Caco-2 (cell line): ENCODE results near the gene PDGFRB. TPM values are rescaled to one million over a fixed set of nuclear protein-coding genes. Genes with fewer than 3 reads are reported as not detected.
A peak's percentile ranks its signal among the peaks of the same experiment; 100 is the strongest.

Source experiments
- BruUV-seq: library from RNA; stranded (reverse); fragments of 400-500 nt; replicated peaks from 2 replicates; lab custom pipeline; 2021; lab: Mats Ljungman, UMichigan
- CTCF ChIA-PET: fragments of 300-600 bp; sonication (Branson Sonifier 250); formaldehyde crosslinking; loops from one replicate; lab custom pipeline; 2022; ENCODE audit warnings: antibody characterized with exemption; lab: Charles Lee
- POLR2A ChIA-PET: fragments of 300-600 bp; sonication (Branson Sonifier 250); formaldehyde crosslinking; loops from one replicate; lab custom pipeline; 2022; ENCODE audit warnings: antibody characterized with exemption; lab: Charles Lee
- DNase-seq, 2 experiments: peaks; one replicate each; pipeline versions ENCODE4 v3.0.0 to v3.0.0-alpha.2; 2020 to 2022
- H3K27me3 ChIP-seq: replicated peaks from 2 replicates; pipeline ENCODE4 v1.6.0; 2011; ENCODE audit warnings: low read length; ENCODE audit not compliant: control insufficient read depth, insufficient read depth
- H3K36me3 ChIP-seq: 2 replicates; pipeline ENCODE4 v1.5.1; 2011; ENCODE audit warnings: low read length; ENCODE audit not compliant: control insufficient read depth, insufficient read depth
- H3K4me1 ChIP-seq: fragments of 250-450 bp; sonication (Bioruptor Pico); 2 replicates; pipeline ENCODE4 v1.5.1; 2020; ENCODE audit warnings: mild to moderate bottlenecking
- H3K4me3 ChIP-seq: 2 replicates; pipeline ENCODE4 v1.5.1; 2011; ENCODE audit warnings: low read depth, mild to moderate bottlenecking, control low read depth, low read length
- H3K9me3 ChIP-seq: fragments of 250-450 bp; sonication (Bioruptor Pico); 2 replicates; pipeline ENCODE4 v1.5.1; 2020; ENCODE audit warnings: mild to moderate bottlenecking, moderate library complexity
- H3K27ac Mint-ChIP-seq: one replicate; pipeline ENCODE4 v1.8.0; 2022; ENCODE audit warnings: mixed read lengths; ENCODE audit not compliant: unreplicated experiment
- H3K27me3 Mint-ChIP-seq: one replicate; pipeline ENCODE4 v1.8.0; 2022; ENCODE audit warnings: mixed read lengths; ENCODE audit not compliant: insufficient read depth, unreplicated experiment
- H3K36me3 Mint-ChIP-seq: one replicate; pipeline ENCODE4 v1.8.0; 2022; ENCODE audit warnings: mild to moderate bottlenecking, mixed read lengths; ENCODE audit not compliant: insufficient read depth, unreplicated experiment
- H3K4me1 Mint-ChIP-seq: one replicate; pipeline ENCODE4 v1.8.0; 2022; ENCODE audit warnings: low read depth, mixed read lengths; ENCODE audit not compliant: unreplicated experiment
- H3K4me3 Mint-ChIP-seq: one replicate; pipeline ENCODE4 v1.8.0; 2022; ENCODE audit warnings: mild to moderate bottlenecking, moderate library complexity, mixed read lengths; ENCODE audit not compliant: unreplicated experiment
- H3K9me3 Mint-ChIP-seq: one replicate; pipeline ENCODE4 v1.8.0; 2022; ENCODE audit warnings: mixed read lengths; ENCODE audit not compliant: unreplicated experiment
- intact Hi-C: fragments of 100-400 bp; cut with micrococcal nuclease; formaldehyde crosslinking; loops from one replicate; pipeline ENCODE4 v1.10.0; 2022; ENCODE audit not compliant: unreplicated experiment
- total RNA-seq: library from RNA; stranded (reverse); gene quantifications from 2 replicates; pipeline ENCODE4 v1.2.3, GENCODE V29; 2022
- TF ChIP-seq, protein P1 (sequence below), 2 experiments: fragments of 200-600 bp in 1 of 2; IDR thresholded peaks; 1 replicate in 1 of 2; 2 replicates in 1 of 2; pipeline versions ENCODE4 v1.5.1 to v1.8.0; 2011 to 2022; ENCODE audit warnings: antibody characterized with exemption in 1 of 2, control low read depth in 1 of 2, inconsistent platforms in 1 of 2, low read depth in 1 of 2, low read length in 1 of 2, mild to moderate bottlenecking in 1 of 2, moderate library complexity in 1 of 2; ENCODE audit not compliant: insufficient read depth in 1 of 2, severe bottlenecking in 1 of 2, unreplicated experiment in 1 of 2

PDGFRB gene
- total RNA-seq, 1 experiment from 2014 or later = 5.9 TPM

DNA sequence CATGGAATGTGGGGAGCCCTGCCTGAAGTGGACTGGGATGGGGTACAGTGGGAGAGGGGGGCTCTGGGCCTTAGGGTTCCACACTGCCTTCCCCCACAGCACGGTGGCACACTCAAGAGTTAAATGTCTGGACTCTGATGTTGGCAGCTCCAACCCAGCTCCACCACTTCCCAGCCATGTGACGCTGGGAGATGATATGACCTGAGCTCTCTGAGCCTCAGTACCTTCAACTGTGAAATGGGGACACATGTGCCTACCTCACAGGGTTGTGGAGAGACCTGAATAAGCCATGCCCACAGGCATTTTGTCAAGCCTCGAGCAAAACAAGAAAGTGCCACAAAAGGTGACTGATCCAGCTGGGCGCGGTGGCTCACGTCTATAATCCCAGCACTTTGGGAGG is 3.4 kb upstream of the PDGFRB start:
- peaks cover 32% of the 10 kb centered on the region for H3K4me1 ChIP-seq

GRCh38 chr5:150158170-150158949 is 2.7 kb upstream of the PDGFRB start:
- H3K27ac Mint-ChIP-seq = peak overlapping the region; percentile 56
- no peaks in the 10 kb centered on the region for H3K9me3 Mint-ChIP-seq
- POLR2A ChIA-PET = no interaction called here

More for the DNA sequence above, 3.4 kb upstream of the PDGFRB start:
- Mint-ChIP-seq H3K36me3 (peaks cover 15% of the 10 kb centered on the region), H3K27me3 (no peaks in the 10 kb centered on the region), H3K4me3 (no peak overlapping the region), H3K4me1 (peaks cover 38% of the 10 kb centered on the region), H3K9me3 (no peaks in the 10 kb centered on the region), H3K27ac (peak overlapping the region; percentile 56)
- DNase-seq = no peak
- H3K27me3 ChIP-seq = no peaks in the 10 kb centered on the region
- no peaks in the 10 kb centered on the region for H3K36me3 ChIP-seq
- no TSS peak for BruUV-seq
- TF ChIP-seq, protein P1, sequence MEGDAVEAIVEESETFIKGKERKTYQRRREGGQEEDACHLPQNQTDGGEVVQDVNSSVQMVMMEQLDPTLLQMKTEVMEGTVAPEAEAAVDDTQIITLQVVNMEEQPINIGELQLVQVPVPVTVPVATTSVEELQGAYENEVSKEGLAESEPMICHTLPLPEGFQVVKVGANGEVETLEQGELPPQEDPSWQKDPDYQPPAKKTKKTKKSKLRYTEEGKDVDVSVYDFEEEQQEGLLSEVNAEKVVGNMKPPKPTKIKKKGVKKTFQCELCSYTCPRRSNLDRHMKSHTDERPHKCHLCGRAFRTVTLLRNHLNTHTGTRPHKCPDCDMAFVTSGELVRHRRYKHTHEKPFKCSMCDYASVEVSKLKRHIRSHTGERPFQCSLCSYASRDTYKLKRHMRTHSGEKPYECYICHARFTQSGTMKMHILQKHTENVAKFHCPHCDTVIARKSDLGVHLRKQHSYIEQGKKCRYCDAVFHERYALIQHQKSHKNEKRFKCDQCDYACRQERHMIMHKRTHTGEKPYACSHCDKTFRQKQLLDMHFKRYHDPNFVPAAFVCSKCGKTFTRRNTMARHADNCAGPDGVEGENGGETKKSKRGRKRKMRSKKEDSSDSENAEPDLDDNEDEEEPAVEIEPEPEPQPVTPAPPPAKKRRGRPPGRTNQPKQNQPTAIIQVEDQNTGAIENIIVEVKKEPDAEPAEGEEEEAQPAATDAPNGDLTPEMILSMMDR (IDR thresholded peaks at IDR 0.05; ENCODE audit: insufficient read depth in 1 of 2, low read depth in 1 of 2, low read length in 1 of 2, severe bottlenecking in 1 of 2, unreplicated experiment in 1 of 2) = no peak
- no peaks in the 10 kb centered on the region for H3K9me3 ChIP-seq
- intact Hi-C loops = no loop called here
- H3K4me3 ChIP-seq = no peak overlapping the region
- ChIA-PET CTCF (interaction anchor here (0.6 to 0.7 kb wide), 2 partner anchors 13 to 18 kb away, joined by 3 to 5 read pairs; no protein-coding TSS in a partner anchor), POLR2A (no interaction called here)

GRCh38 chr5:150157168-150157567 is 1.5 kb upstream of the PDGFRB start:
- no peaks in the 10 kb centered on the region for H3K36me3 ChIP-seq
- H3K4me3 ChIP-seq = no peak overlapping the region
- no peaks in the 10 kb centered on the region for H3K9me3 ChIP-seq
- Mint-ChIP-seq H3K27ac (no peak overlapping the region), H3K4me1 (peaks cover 29% of the 10 kb centered on the region), H3K27me3 (no peaks in the 10 kb centered on the region), H3K4me3 (no peak overlapping the region), H3K9me3 (no peaks in the 10 kb centered on the region), H3K36me3 (peaks cover 6% of the 10 kb centered on the region)
- TF ChIP-seq, protein P1 (IDR thresholded peaks at IDR 0.05; ENCODE audit: insufficient read depth in 1 of 2, low read depth in 1 of 2, low read length in 1 of 2, severe bottlenecking in 1 of 2, unreplicated experiment in 1 of 2) = no peak
- no peak for DNase-seq
- H3K4me1 ChIP-seq = peaks cover 13% of the 10 kb centered on the region
- intact Hi-C loops = no loop called here
- ChIA-PET CTCF (interaction anchor here (0.6 kb wide), 1 partner anchor 55 kb away, joined by 4 read pairs; no protein-coding TSS in a partner anchor), POLR2A (no interaction called here)
- no peaks in the 10 kb centered on the region for H3K27me3 ChIP-seq
- no TSS peak for BruUV-seq

More at GRCh38 chr5:150158170-150158949, 2.7 kb upstream of the PDGFRB start:
- TF ChIP-seq, protein P1 (IDR thresholded peaks at IDR 0.05; ENCODE audit: insufficient read depth in 1 of 2, low read depth in 1 of 2, low read length in 1 of 2, severe bottlenecking in 1 of 2, unreplicated experiment in 1 of 2) = no peak
- Histone ChIP-seq H3K4me3 (no peak overlapping the region), H3K27me3 (no peaks in the 10 kb centered on the region), H3K9me3 (no peaks in the 10 kb centered on the region), H3K4me1 (peaks cover 25% of the 10 kb centered on the region), H3K36me3 (no peaks in the 10 kb centered on the region)
- DNase-seq = no peak
- CTCF ChIA-PET = interaction anchor here (0.6 to 1.1 kb wide), 2 partner anchors 12 to 20 kb away, joined by 3 to 4 read pairs; no protein-coding TSS in a partner anchor
- Mint-ChIP-seq H3K36me3 (peaks cover 10% of the 10 kb centered on the region), H3K4me1 (peaks cover 37% of the 10 kb centered on the region), H3K27me3 (no peaks in the 10 kb centered on the region), H3K4me3 (no peak overlapping the region)
- no TSS peak for BruUV-seq
- intact Hi-C loops = no loop called here
